HG03025 (cell line): Measurements from ENCODE around the gene TUSC2.

Experiments
- ATAC-seq: cut with Tn5 transposase; IDR thresholded peaks from one replicate; pipeline ENCODE4 v1.9.1; 2021; ENCODE audit warnings: mild to moderate bottlenecking, moderate library complexity; ENCODE audit not compliant: unreplicated experiment, low FRiP score

Gene TUSC2

GRCh38 chr3:50338965-50339364, 10.9 kb upstream of the TUSC2 start:
- ATAC-seq = no peak

GRCh38 chr3:50337175-50337861, 9.3 kb upstream of the TUSC2 start:
- peak; percentile 61 for ATAC-seq

GRCh38 chr3:50336452-50337174, 8.6 kb upstream of the TUSC2 start:
- peak; percentile 33 for ATAC-seq

- ATAC-seq = no peak
Measured at GRCh38 chr3:50334339-50335075, 6.5 kb upstream of the TUSC2 start.

GRCh38 chr3:50333744-50334328, 5.8 kb upstream of the TUSC2 start:
- no peak for ATAC-seq

- no peak for ATAC-seq
Measured at GRCh38 chr3:50331364-50331907, 3.4 kb upstream of the TUSC2 start.

- ATAC-seq = no peak
Measured at GRCh38 chr3:50330330-50330729, 2.3 kb upstream of the TUSC2 start.

- no peak for ATAC-seq
Measured at GRCh38 chr3:50327129-50327528, 894 bp downstream of the TUSC2 start.

GRCh38 chr3:50326182-50326541, 1.9 kb downstream of the TUSC2 start:
- no peak for ATAC-seq

- no peak for ATAC-seq
Measured at GRCh38 chr3:50325497-50326181, 2.4 kb downstream of the TUSC2 start.

GRCh38 chr3:50325113-50325480, 2.9 kb downstream of the TUSC2 start:
- no peak for ATAC-seq

GRCh38 chr3:50324351-50325112, 3.5 kb downstream of the TUSC2 start:
- ATAC-seq = no peak

GRCh38 chr3:50323614-50324199, 4.3 kb downstream of the TUSC2 start:
- no peak for ATAC-seq

GRCh38 chr3:50323092-50323600, 4.9 kb downstream of the TUSC2 start:
- ATAC-seq = no peak

GRCh38 chr3:50322386-50323091, 5.5 kb downstream of the TUSC2 start, which contains the start of gene HYAL2:
TSS of gene HYAL2 (minus strand) at chr3:50322745. CDS start at chr3:50320489, 2,256 bp downstream.
- ATAC-seq = no peak

GRCh38 chr3:50322115-50322385, 6.0 kb downstream of the TUSC2 start:
- ATAC-seq = no peak

- ATAC-seq = peak; percentile 74
Measured at GRCh38 chr3:50321336-50322114, 6.5 kb downstream of the TUSC2 start.

GRCh38 chr3:50320853-50321335, 7.1 kb downstream of the TUSC2 start:
- ATAC-seq = peak; percentile 49
